Measurements from ENCODE around the gene RARG. TPM values are rescaled to one million over a fixed set of nuclear protein-coding genes. Genes with fewer than 3 reads are reported as not detected.
"Not testable (repeated sequence)": the region's sequence is repeated elsewhere in the genome, so short reads cannot be mapped to it uniquely, and the experiment has no call there.

RARG gene
- total RNA-seq, 4 donors from 2014 or later = 2.6 to 65.6 (median 28.9) TPM

GRCh38 chr12:53208877-53209463 is 23.0 kb downstream of the RARG start:
- Histone ChIP-seq H3K27me3 (no peaks in the 10 kb centered on the region), H3K36me3 (no peaks in the 10 kb centered on the region), H3K27ac (no peak overlapping the region), H3K9me3 (no peaks in the 10 kb centered on the region), H3K4me1 (peaks cover 0 to 6% of the 10 kb centered on the region in 2 donors), H3K4me3 (no peak overlapping the region)
- no peak for TF ChIP-seq POLR2A (IDR thresholded peaks at IDR 0.05)
- no peak for TF ChIP-seq CTCF (IDR thresholded peaks at IDR 0.05)
- intact Hi-C loops (cut with DNase I; ENCODE audit: low total_unique reads) = no loop called here
- no peak for DNase-seq

GRCh38 chr12:53208435-53208834 is 23.6 kb downstream of the RARG start:
- Histone ChIP-seq H3K4me1 (peaks cover 0 to 6% of the 10 kb centered on the region in 2 donors), H3K36me3 (no peaks in the 10 kb centered on the region), H3K4me3 (no peak overlapping the region), H3K27me3 (no peaks in the 10 kb centered on the region), H3K9me3 (no peaks in the 10 kb centered on the region), H3K27ac (no peak overlapping the region)
- intact Hi-C loops (cut with DNase I; ENCODE audit: low total_unique reads) = no loop called here
- TF ChIP-seq POLR2A (IDR thresholded peaks at IDR 0.05) = no peak
- no peak for TF ChIP-seq CTCF (IDR thresholded peaks at IDR 0.05)
- DNase-seq = peak in 1 of 2 donors; percentile 48

- no peak for DNase-seq
- intact Hi-C loops (cut with DNase I; ENCODE audit: low total_unique reads) = no loop called here
- H3K4me3 ChIP-seq = no peak within 1 kb of the TSS
- H3K9me3 ChIP-seq = no peaks in the 10 kb centered on the region
- no peak within 1 kb of the TSS for H3K27ac ChIP-seq
- H3K4me1 ChIP-seq = peaks cover 0 to 6% of the 10 kb centered on the region in 2 donors
- TF ChIP-seq POLR2A (IDR thresholded peaks at IDR 0.05) = no peak
- no peak for TF ChIP-seq CTCF (IDR thresholded peaks at IDR 0.05)
- no peaks in the 10 kb centered on the region for H3K36me3 ChIP-seq
- no peaks in the 10 kb centered on the region for H3K27me3 ChIP-seq
These were observed 25.0 kb downstream of the RARG start, which contains the start of gene ITGB7 for GRCh38 chr12:53207042-53207441. TSS of gene ITGB7 (minus strand) at chr12:53207251. CDS start at chr12:53200443, 6,808 bp downstream.

GRCh38 chr12:53205747-53206419 is 26.1 kb downstream of the RARG start:
- Histone ChIP-seq H3K9me3 (no peaks in the 10 kb centered on the region), H3K27me3 (no peaks in the 10 kb centered on the region), H3K4me3 (no peak overlapping the region), H3K36me3 (no peaks in the 10 kb centered on the region), H3K4me1 (peaks cover 0 to 6% of the 10 kb centered on the region in 2 donors), H3K27ac (no peak overlapping the region)
- TF ChIP-seq POLR2A (IDR thresholded peaks at IDR 0.05) (no peak), CTCF (IDR thresholded peaks at IDR 0.05) (no peak)
- intact Hi-C loops (cut with DNase I; ENCODE audit: low total_unique reads) = no loop called here
- no peak for DNase-seq

GRCh38 chr12:53204351-53204750 is 27.7 kb downstream of the RARG start:
- TF ChIP-seq POLR2A (IDR thresholded peaks at IDR 0.05) (no peak), CTCF (IDR thresholded peaks at IDR 0.05) (no peak)
- no peaks in the 10 kb centered on the region for H3K27me3 ChIP-seq
- DNase-seq = no peak
- no peaks in the 10 kb centered on the region for H3K36me3 ChIP-seq
- peaks cover 0 to 6% of the 10 kb centered on the region in 2 donors for H3K4me1 ChIP-seq
- H3K9me3 ChIP-seq = no peaks in the 10 kb centered on the region
- H3K4me3 ChIP-seq = no peak overlapping the region
- no peak overlapping the region for H3K27ac ChIP-seq
- intact Hi-C loops (cut with DNase I; ENCODE audit: low total_unique reads) = no loop called here

- H3K36me3 ChIP-seq; intact Hi-C loops (cut with DNase I; ENCODE audit: low total_unique reads); H3K4me3 ChIP-seq; H3K27me3 ChIP-seq; H3K9me3 ChIP-seq; H3K4me1 ChIP-seq; DNase-seq; H3K27ac ChIP-seq: not testable (repeated sequence)
These were observed 29.7 kb downstream of the RARG start for GRCh38 chr12:53202316-53202715.
